Thyroid gland (tissue), 4 donors: ENCODE results near the gene HSF4. TPM values are rescaled to one million over a fixed set of nuclear protein-coding genes. Genes with fewer than 3 reads are reported as not detected.
A peak's percentile ranks its signal among the peaks of the same experiment; 100 is the strongest.

Experiments used
- DNase-seq, 2 donors: peaks; one replicate each; pipeline ENCODE4 v3.0.0-alpha.2; 2019
- H3K27ac ChIP-seq, 3 donors: fragments of 200-600 bp; sonication (generic); 1 replicate in 2 of 3; 2 replicates in 1 of 3; pipeline ENCODE4 v1.5.1; 2016 to 2019; ENCODE audit warnings: mild to moderate bottlenecking in 1 of 3, moderate library complexity in 1 of 3
- H3K27me3 ChIP-seq: fragments of 200-600 bp; sonication (generic); one replicate; pipeline ENCODE4 v1.5.1; 2019
- H3K36me3 ChIP-seq, 2 donors: fragments of 200-600 bp; sonication (generic); one replicate each; pipeline ENCODE4 v1.5.1; 2016 to 2019
- H3K4me1 ChIP-seq, 2 donors: fragments of 200-600 bp; sonication (generic); one replicate each; pipeline ENCODE4 v1.5.1; 2017 to 2019
- H3K4me3 ChIP-seq, 3 donors: fragments of 200-600 bp; sonication (generic); replicated peaks in 1 of 3; 1 replicate in 2 of 3; 2 replicates in 1 of 3; pipeline ENCODE4 v1.5.1; 2016; ENCODE audit warnings: mild to moderate bottlenecking in 1 of 3
- H3K9me3 ChIP-seq: fragments of 200-600 bp; sonication (generic); one replicate; pipeline ENCODE4 v1.5.1; 2017
- CTCF ChIP-seq, 6 experiments: fragments of 200-600 bp in 3 of 6; fragments of 450-650 bp in 3 of 6; sonication (generic) in 3 of 6; IDR thresholded peaks; one replicate each; pipeline ENCODE4 v1.5.1; 2016 to 2019; ENCODE audit warnings: antibody characterized with exemption in 6 of 6, mild to moderate bottlenecking in 2 of 6, inconsistent platforms in 1 of 6, moderate library complexity in 1 of 6
- POLR2A ChIP-seq, 2 donors: fragments of 450-650 bp; IDR thresholded peaks; one replicate each; pipeline ENCODE4 v1.6.1; 2017; ENCODE audit warnings: antibody characterized with exemption in 2 of 2, mild to moderate bottlenecking in 2 of 2, moderate library complexity in 1 of 2
- WGBS, 2 donors: methylation state at CpG; one replicate each; pipeline ENCODE4 v1.1.5; 2017; 5-methylcytosine and 5-hydroxymethylcytosine counted together
- intact Hi-C: fragments of 100-400 bp; cut with DNase I; formaldehyde crosslinking; loops from one replicate; pipeline ENCODE4 v1.15.1; 2023
- total RNA-seq, 4 donors: library from RNA; depleted of rRNA; stranded (reverse); fragments of >200 nt; gene quantifications; one replicate each; pipeline ENCODE4 v1.2.3, GENCODE V29; 2016

The HSF4 gene
- total RNA-seq, 4 donors from 2014 or later: 17.3 to 52.5 (median 36.6) TPM

- 78 to 83% methylated on average over 8 of the region's 8 CpGs for WGBS, 2 donors
- intact Hi-C loops: no loop called here
Observed at GRCh38 chr16:67209565-67209964, 45.0 kb downstream of the HSF4 start.

GRCh38 chr16:67210069-67210937 is 45.8 kb downstream of the HSF4 start:
- H3K36me3 ChIP-seq: no peaks in the 10 kb centered on the region
- no peak overlapping the region for H3K27ac ChIP-seq
- no peak overlapping the region for H3K4me3 ChIP-seq
- 84 to 88% methylated on average over 6 to 7 of the region's 25 CpGs for WGBS, 2 donors
- DNase-seq: no peak
- TF ChIP-seq CTCF (IDR thresholded peaks at IDR 0.05): no peak
- TF ChIP-seq POLR2A (IDR thresholded peaks at IDR 0.05): no peak
- H3K9me3 ChIP-seq: no peaks in the 10 kb centered on the region
- intact Hi-C loops: no loop called here
- H3K27me3 ChIP-seq: no peaks in the 10 kb centered on the region
- H3K4me1 ChIP-seq: no peaks in the 10 kb centered on the region

More at GRCh38 chr16:67209565-67209964, 45.0 kb downstream of the HSF4 start:
- TF ChIP-seq CTCF (IDR thresholded peaks at IDR 0.05) (no peak), POLR2A (IDR thresholded peaks at IDR 0.05) (no peak)
- no peak overlapping the region for H3K27ac ChIP-seq
- DNase-seq: no peak
- H3K27me3 ChIP-seq: no peaks in the 10 kb centered on the region
- no peaks in the 10 kb centered on the region for H3K36me3 ChIP-seq
- no peak overlapping the region for H3K4me3 ChIP-seq
- H3K4me1 ChIP-seq: no peaks in the 10 kb centered on the region
- no peaks in the 10 kb centered on the region for H3K9me3 ChIP-seq

GRCh38 chr16:67211674-67212073 is 47.1 kb downstream of the HSF4 start:
- Histone ChIP-seq H3K36me3 (no peaks in the 10 kb centered on the region), H3K9me3 (no peaks in the 10 kb centered on the region), H3K4me1 (no peaks in the 10 kb centered on the region), H3K27me3 (no peaks in the 10 kb centered on the region), H3K4me3 (no peak overlapping the region), H3K27ac (no peak overlapping the region)
- no peak for TF ChIP-seq CTCF (IDR thresholded peaks at IDR 0.05)
- TF ChIP-seq POLR2A (IDR thresholded peaks at IDR 0.05): no peak
- no peak for DNase-seq
- intact Hi-C loops: no loop called here
- WGBS, 2 donors: 82 to 93% methylated on average over 7 of the region's 7 CpGs

DNA sequence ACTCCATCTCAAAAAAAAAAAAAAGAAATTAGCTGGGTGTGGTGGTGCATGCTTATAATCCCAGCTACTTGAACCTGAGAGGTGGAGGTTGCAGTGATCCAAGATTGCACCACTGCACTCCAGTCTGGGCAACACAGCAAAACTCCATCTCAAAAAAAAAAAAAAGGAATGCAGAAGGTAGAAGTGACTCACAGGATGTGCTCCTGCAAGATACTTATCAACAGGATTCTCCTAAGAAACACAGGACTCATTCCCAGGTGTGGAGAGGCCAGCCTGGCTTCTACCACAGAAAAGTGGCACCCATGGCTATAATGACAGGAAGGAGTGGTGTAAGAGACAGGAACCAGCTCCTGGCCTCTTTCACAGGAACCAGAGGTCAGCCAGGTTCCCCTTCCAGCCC is 48.2 kb downstream of the HSF4 start:
- no peak overlapping the region for H3K27ac ChIP-seq
- intact Hi-C loops: no loop called here
- H3K9me3 ChIP-seq: no peaks in the 10 kb centered on the region
- H3K27me3 ChIP-seq: no peaks in the 10 kb centered on the region
- DNase-seq: no peak
- no peaks in the 10 kb centered on the region for H3K4me1 ChIP-seq
- H3K4me3 ChIP-seq: no peak overlapping the region
- H3K36me3 ChIP-seq: no peaks in the 10 kb centered on the region
- TF ChIP-seq POLR2A (IDR thresholded peaks at IDR 0.05): no peak
- no peak for TF ChIP-seq CTCF (IDR thresholded peaks at IDR 0.05)

- DNase-seq: peak in 1 of 2 donors; percentile 33
- no peak overlapping the region for H3K27ac ChIP-seq
- 76 to 77% methylated on average over 7 to 8 of the region's 8 CpGs for WGBS, 2 donors
- no peaks in the 10 kb centered on the region for H3K27me3 ChIP-seq
- intact Hi-C loops: no loop called here
- TF ChIP-seq POLR2A (IDR thresholded peaks at IDR 0.05): no peak
- no peak for TF ChIP-seq CTCF (IDR thresholded peaks at IDR 0.05)
- no peak overlapping the region for H3K4me3 ChIP-seq
- H3K9me3 ChIP-seq: no peaks in the 10 kb centered on the region
- no peaks in the 10 kb centered on the region for H3K36me3 ChIP-seq
- H3K4me1 ChIP-seq: no peaks in the 10 kb centered on the region
Observed at GRCh38 chr16:67213197-67214019, 48.9 kb downstream of the HSF4 start.
